GM18951 (cell line): ENCODE measurements around the gene CYP3A4.
"Not testable (repeated sequence)": the region's sequence is repeated elsewhere in the genome, so short reads cannot be mapped to it uniquely, and the experiment has no call there.

ENCODE experiments used
- POLR2A ChIP-seq: IDR thresholded peaks from 4 replicates; pipeline ENCODE4 v1.6.1; 2011; ENCODE audit warnings: mild to moderate bottlenecking; ENCODE audit not compliant: insufficient read length, insufficient read depth; ENCODE audit errors: extremely low read depth
- in situ Hi-C: fragments of 300-500 bp; cut with MboI; formaldehyde crosslinking; loops from one replicate; pipeline ENCODE4 v1.12.0; 2022; ENCODE audit warnings: low sequenced_read_pairs, mixed read lengths, inconsistent platforms; ENCODE audit not compliant: unreplicated experiment

Gene CYP3A4

DNA sequence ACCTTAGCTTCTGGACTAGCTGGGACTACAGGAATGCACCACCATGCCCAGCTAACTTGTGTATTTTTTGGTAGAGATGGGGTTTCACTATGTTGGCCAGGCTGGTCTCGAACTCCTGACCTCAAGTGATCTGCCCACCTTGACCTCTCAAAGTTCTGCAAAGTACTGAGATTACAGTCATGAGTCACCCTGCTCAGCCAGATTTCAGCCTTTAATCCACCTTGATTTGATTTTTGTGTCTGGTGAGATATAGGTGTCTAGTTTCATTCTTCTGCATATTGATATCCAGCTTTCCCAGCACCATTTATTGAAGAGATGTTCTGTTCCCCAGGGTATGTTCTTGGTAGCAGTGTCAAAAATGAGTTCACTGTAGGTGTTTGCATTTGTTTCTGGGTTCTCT, 28.9 kb downstream of the CYP3A4 start:
- TF ChIP-seq POLR2A, result no peak
- in situ Hi-C loops, result no loop called here

DNA sequence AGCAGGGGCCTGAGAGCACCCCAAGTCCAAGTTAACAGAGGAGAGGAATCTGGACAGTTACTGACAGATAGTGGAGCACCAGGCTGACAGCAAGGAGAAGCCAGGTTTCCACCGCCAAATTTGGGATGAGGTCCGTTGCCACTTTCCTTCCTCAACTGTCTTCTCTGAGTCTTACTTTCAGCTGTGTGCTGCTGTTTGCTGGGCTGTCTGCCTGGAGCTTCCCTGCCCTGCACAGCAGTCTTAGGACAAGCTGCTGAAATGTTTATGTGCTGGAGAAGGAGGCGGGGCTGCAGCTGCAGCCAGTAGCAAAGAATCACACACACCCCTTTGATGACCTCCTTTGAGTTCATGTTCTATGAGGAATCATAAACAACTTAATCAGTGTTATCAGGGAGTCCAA, 31.6 kb downstream of the CYP3A4 start:
- TF ChIP-seq POLR2A, result no peak
- in situ Hi-C loops, result no loop called here

DNA sequence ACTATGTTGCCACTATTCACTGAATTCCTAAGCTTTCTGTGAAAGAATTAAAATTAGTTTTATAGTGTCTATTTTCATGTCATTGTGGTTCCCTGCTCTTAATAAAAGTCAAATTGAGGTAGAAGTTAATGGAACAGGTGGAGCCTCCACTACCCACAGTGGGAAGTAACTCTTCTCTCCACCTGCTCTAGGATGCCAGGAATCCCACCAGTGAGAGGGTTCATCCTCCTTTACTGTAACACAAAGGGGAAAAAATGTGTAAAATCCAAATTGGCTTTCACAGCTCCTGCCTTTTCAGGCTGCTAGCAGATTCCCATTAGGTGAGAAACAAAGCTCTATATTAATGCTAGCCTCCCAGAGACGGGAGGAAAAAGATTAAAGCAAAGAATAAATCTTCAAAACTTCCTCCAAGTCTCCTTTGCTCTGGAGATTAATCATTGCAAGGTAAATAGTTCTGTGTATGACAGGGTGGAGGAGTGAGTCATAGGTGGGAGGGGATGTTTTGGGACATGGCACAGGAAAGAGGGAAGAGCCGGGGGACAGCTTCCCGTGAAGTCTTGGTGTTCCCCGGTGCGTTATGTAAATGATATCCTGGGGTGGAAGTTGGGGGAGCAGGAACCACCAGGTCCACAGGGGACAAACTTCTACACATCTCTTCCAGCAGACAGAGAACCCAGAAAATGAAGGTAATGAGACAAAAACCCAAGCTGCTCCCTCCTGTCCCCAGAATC, 32.5 kb downstream of the CYP3A4 start:
- in situ Hi-C loops, result not testable (repeated sequence)

DNA sequence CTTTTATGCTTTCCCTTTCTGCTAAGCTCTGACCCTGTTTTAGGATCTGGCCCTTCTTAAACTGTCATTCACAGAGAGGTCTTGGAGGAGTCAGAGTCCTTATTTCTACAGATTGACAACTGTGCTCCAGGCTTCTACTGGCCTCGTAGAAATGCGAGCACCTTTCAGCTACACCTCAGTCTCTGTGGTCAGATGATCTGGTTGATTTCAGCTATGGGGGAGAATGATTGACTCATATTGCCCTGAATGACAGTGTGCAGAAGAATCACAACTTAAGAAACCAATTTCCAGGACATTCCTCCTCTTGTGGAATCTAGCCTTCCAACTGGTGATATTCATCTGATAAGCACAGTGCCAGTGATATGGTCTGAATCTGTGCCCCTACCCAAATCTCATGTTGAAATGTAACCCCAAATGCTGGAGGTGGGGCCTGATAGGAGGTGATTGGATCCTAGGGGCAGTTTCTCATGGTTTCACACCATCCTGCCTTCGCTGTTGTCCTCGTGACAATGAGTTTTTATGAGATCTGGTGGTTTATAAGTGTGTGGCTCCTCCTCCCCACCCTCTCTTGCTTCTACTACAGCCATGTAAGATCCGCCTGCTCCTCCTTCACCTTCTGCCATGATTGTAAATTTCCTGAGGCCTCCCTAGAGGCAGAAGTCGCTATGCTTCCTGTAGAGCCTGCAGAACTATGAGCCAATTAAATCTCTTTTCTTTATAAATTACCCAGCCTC, 35.0 kb downstream of the CYP3A4 start:
- no peak for TF ChIP-seq POLR2A
- in situ Hi-C loops, result no loop called here

DNA sequence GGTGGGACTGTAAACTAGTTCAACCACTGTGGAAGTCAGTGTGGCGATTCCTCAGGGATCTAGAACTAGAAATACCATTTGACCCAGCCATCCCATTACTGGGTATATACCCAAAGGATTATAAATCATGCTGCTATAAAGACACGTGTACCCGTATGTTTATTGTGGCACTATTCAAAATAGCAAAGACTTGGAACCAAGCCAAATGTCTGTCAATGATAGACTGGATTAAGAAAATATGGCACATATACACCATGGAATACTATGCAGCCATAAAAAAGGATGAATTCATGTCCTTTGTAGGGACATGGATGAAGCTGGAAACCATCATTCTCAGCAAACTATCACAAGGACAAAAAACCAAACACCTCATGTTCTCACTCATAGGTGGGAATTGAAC, 37.1 kb downstream of the CYP3A4 start:
- in situ Hi-C loops, result not testable (repeated sequence)

DNA sequence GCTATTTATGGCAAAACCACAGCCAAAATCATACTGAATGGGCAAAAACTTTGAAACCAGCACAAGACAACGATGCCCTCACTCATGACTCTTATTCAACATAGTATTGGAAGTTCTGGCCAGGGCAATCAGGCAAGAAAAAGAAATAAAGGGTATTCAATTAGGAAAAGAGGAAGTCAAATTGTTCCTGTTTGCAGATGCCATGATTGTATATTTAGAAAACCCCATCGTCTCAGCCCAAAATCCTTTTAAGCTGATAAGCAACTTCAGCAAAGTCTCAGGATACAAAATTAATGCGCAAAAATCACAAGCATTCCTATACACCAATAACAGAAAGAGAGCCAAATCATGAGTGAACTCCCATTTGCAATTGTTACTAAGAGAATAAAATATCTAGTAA, 38.6 kb downstream of the CYP3A4 start:
- in situ Hi-C loops, result not testable (repeated sequence)

DNA sequence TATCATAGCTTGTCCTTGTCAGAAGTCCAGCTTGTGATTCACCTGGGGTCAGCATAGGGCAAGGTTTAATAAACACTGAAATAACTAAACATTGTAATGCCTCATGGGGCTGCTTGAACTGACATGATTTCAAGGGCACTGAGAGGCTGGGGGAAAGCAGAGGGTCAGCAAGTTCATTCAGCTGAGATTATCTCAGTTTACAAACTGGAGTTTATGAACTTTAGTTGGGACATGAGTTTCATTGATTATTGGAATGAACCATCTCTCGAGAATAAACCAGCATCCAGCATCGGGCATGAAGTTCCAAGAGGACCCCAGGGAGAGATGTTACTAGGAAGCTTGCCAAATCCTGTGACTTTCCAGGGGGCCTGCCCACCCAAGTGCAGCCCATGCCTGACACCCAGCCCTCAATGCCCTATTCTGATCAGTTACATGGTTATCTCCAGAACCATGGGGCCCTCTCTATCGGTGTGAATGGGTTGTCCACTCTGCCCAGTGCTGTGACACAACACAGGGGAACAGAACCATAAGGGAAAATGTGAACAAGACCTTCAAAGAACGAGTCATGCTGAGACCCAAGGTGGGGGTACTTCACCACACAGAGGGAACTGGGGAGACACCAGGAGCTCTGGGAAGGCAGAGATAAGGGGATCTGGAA, 41.1 kb downstream of the CYP3A4 start:
- in situ Hi-C loops, result no loop called here
- TF ChIP-seq POLR2A, result no peak

DNA sequence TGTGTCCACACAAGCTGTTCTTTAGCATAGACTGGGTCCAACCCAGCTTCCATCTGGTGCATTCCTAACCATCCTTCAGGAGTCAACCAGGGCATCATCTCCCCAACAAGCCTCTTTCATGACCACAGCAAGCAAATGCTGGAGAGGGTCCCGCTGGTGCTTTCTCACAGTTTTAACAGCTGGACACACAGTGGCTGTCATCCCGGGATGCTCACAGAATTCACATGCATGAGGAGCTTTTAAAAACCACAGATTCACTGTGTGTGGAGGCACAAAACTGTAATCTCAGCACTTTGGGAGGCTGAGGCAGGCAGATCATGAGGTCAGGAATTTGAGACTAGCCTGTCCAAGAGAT, 42.6 kb downstream of the CYP3A4 start:
- in situ Hi-C loops, result no loop called here
- TF ChIP-seq POLR2A, result no peak

DNA sequence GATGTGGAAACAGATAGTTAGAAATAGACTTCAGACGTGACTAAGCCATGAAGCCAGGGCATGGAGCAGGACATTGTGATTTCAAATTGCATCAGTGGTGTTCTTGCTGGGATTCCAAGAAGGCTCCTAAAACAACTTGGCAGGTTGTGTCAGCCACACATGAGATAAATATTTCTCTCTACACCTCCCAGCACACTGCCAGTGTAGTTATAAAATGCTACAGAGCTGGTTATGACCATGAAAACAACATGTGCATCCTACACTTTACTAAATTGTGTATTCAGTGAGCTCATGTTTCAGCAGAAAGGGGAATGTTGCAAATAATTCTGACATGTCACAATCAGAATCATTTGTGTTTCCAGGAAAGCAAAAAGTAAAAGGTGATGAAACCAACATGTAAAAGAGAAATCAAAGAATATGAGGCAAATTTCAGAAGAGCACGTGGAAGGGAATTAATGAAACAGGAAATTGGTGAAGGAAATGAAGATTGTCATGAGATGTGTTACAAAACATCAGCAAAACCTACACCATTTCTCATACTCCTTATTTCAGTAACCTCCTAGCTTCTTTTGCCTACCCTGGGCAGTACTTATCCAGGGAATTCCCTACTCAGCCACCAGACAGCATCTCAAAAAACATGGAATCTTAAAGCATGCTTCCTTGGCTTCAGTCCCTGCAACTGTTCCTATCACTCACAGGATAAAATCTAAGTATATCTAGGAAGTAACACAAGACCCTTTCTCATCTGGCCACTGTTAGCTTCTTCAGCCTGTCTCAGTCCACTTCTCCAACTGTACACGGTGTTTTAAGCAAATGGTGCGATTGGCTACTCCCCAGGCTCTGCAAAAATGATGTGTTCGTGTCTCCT, 43.2 kb downstream of the CYP3A4 start:
- in situ Hi-C loops, result no loop called here
- TF ChIP-seq POLR2A, result no peak

DNA sequence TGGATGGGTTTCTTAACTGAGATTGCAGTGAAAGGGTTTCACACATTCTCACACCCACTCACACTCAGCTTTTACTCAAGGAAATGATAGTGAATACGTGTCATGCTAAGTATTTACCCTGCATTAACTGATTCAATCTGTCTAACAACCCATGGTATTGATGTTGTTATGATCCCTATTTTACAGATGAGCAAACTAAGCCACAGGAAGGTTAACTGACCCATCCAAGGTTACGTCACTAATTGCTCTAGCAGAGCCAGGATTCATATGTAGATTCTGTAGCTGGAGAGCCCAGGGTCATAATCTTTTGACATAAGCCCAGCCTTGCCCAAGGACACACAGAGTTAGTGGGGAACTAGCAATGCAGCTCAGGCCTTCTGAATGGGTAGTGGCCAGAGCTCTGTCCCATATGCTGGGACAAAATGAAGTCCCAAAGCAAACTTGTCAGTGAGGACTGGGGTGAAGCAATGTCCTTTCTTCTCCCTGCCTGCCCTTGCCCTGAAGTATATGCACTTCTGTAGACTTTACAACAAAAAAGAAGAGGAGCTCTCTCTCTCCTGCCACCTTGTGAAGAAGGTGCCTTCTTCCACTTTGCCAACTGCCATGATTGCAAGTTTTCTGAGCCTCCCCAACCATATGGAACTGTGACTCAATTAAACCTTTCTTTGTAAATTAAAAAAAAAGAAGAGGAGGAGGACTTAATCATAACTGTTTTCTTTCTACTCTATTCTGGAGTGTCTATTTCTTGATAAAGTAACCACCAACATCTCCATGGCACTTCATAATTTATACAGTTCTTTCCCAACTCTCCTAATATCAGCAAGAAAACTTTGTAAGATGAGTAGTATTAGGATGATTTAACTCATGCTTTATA, 44.0 kb downstream of the CYP3A4 start:
- in situ Hi-C loops, result no loop called here
- TF ChIP-seq POLR2A, result no peak

DNA sequence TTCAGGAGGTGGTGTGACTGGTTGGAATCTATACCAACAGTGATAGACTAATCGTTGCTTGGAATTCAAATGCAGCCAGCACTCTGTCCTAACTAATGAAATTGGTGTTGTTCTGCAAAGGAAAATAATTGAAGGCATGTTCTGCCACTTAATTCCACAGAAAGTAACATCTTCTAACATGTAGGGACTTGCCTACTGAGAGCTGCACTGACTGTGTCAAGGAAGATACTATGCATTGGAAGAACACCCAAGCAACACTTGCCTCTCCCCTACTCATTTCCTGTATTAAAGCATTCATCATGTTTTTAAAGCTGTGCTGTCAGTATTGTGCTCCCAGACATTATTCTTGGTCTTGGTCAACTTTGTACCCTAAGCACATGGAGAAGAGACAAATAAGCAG, 46.3 kb downstream of the CYP3A4 start:
- no peak for TF ChIP-seq POLR2A
- in situ Hi-C loops, result no loop called here

DNA sequence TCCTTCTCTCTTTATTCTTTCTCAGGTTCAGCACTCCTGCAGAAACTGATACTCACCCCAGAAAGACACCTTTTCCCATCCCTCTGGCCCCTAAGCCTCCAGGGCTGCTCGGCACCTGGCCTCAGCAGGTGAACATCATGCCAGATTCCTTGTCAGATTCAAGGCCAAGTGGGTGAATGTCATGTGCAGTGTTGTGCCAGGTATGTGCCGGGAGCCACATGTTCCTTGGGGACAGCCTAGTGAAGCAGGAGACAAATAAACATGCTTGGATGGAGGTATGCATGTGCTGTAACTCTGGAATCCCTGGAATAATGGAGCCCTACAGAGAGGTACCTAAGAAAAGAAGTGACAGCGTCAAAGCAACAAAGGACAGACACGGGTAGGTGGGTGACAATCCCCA, 47.3 kb downstream of the CYP3A4 start:
- in situ Hi-C loops, result not testable (repeated sequence)

DNA sequence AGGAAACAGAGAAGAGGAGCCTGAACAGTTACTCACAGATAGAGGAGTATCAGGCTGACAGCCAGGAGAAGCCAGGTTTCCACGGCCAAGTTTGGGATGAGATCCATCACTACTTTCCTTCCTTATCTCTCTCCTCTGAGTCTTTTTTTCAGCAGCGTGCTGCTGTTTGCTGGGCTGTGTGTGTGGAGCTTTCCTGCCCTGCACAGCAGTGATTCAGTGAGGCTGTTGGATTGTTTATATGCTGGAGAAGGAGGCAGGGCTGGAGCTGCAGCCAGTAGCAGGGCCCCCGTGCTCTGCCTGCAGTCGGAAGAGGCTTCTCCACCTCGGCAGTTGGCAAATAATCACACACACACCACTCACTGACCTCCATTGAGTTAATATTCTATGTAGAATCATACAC, 49.0 kb downstream of the CYP3A4 start, which contains the start of gene CYP3A7:
CYP3A7 (minus strand) TSS at position 210 of the 400 bp plus-strand sequence; CDS start at position 107, 103 bp downstream.
- in situ Hi-C loops, result no loop called here
- no peak for TF ChIP-seq POLR2A

DNA sequence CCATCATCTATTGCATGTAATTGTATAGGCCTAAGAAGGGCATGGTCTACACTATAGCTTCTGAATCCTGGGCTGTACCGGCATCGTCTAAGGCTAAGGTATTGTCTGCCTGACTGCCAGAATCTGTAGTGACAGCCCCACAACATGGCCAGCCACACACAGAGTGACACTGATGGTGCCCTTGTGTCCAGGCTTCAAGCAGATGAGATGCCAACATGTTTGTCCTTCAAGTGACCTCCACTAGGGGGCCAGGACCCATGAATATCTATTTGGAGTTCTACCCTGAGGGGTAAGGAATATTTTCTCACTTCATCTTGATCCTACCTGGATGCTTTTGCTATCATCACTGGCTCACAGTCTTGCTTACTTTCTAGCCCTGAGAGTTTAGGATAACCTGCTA, 50.5 kb downstream of the CYP3A4 start:
- no peak for TF ChIP-seq POLR2A
- in situ Hi-C loops, result no loop called here
